Measurements from ENCODE around the gene KRT8. TPM values are rescaled to one million over a fixed set of nuclear protein-coding genes. Genes with fewer than 3 reads are reported as not detected.

Gene KRT8
- total and polyA plus RNA-seq, 2 of the 13 experiments (the other 11 are each of a cell fraction or from before 2014, with no cell fraction given) = 498 to 718 TPM

DNA sequence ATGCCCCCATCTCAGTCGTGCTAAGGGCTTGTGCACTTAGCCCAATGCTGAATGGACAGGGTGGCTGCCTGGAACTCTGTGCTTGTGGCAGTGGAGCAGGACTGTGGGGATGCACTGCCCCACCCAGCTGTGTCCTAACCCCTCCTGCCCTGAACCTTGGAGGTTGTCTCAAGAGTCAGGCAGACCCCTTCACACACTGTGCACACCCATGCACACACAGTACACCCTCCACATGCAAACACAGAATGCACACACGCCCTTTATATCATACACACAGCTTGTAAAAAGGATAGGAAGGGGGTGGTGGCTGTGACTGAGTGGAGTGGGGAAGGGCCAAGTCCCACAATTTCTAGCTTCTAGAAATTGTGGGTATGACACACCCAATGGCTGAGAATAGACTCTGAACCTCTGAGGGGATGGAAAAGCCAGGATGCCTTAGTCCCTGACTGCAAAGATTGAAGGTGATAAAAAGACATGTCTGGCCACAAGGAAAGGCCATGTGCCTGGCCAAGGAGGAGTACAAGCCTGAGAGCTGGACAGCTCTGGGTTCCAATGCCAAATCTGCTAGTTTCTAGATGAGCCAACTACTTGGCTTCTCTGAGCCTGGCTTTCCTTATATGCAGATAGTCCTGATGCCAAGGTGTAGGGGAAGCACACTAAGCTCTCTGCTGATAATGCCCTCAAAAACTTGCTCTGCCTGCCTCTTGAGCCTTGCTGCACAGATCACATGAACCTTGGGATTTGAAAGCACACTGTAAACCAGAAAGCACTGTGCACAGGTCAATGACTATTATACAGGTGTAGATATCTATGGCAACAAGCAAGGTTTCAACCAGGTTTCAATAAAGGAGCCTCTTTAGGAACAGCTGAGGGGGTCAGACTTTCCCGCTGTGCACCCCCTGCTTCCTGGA lies 8.4 kb downstream of the KRT8 start (continued):
- TF ChIP-seq, protein P1, sequence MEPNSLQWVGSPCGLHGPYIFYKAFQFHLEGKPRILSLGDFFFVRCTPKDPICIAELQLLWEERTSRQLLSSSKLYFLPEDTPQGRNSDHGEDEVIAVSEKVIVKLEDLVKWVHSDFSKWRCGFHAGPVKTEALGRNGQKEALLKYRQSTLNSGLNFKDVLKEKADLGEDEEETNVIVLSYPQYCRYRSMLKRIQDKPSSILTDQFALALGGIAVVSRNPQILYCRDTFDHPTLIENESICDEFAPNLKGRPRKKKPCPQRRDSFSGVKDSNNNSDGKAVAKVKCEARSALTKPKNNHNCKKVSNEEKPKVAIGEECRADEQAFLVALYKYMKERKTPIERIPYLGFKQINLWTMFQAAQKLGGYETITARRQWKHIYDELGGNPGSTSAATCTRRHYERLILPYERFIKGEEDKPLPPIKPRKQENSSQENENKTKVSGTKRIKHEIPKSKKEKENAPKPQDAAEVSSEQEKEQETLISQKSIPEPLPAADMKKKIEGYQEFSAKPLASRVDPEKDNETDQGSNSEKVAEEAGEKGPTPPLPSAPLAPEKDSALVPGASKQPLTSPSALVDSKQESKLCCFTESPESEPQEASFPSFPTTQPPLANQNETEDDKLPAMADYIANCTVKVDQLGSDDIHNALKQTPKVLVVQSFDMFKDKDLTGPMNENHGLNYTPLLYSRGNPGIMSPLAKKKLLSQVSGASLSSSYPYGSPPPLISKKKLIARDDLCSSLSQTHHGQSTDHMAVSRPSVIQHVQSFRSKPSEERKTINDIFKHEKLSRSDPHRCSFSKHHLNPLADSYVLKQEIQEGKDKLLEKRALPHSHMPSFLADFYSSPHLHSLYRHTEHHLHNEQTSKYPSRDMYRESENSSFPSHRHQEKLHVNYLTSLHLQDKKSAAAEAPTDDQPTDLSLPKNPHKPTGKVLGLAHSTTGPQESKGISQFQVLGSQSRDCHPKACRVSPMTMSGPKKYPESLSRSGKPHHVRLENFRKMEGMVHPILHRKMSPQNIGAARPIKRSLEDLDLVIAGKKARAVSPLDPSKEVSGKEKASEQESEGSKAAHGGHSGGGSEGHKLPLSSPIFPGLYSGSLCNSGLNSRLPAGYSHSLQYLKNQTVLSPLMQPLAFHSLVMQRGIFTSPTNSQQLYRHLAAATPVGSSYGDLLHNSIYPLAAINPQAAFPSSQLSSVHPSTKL (CRISPR knock-in tag; IDR thresholded peaks at IDR 0.05) = no peak
- TF ChIP-seq NFIC (IDR thresholded peaks at IDR 0.05; ENCODE audit: low read length) (0 out of 2 replicates have a peak, but pooled peaks have one; percentile 25), RXRB (CRISPR knock-in tag; IDR thresholded peaks at IDR 0.05; ENCODE audit: borderline replicate concordance) (no peak), HNRNPH1 (optimal IDR thresholded peaks at IDR 0.05; ENCODE audit: low read depth, low read length) (peak; percentile 36), RBFOX2 (IDR thresholded peaks at IDR 0.05; ENCODE audit: low read depth, low read length) (peak; percentile 66; the same call in 1 of the 2 replicates), POLR2AphosphoS5 (IDR thresholded peaks at IDR 0.05; ENCODE audit: low read depth, low read length) (peak; percentile 67), ZNF567 (CRISPR knock-in tag; IDR thresholded peaks at IDR 0.05; ENCODE audit: borderline replicate concordance) (no peak), MTF1 (CRISPR knock-in tag; IDR thresholded peaks at IDR 0.05) (no peak), RAD21 (CRISPR knock-in tag; IDR thresholded peaks at IDR 0.05) (0 out of 2 replicates have a peak, but pooled peaks have one; percentile 2), AGO2 (optimal IDR thresholded peaks at IDR 0.05; ENCODE audit: low read depth, low read length) (peak; percentile 92), SNRNP70 (IDR thresholded peaks at IDR 0.05; ENCODE audit: low read depth, low read length) (no peak), KMT2A (CRISPR knock-in tag; IDR thresholded peaks at IDR 0.05) (no peak), SSRP1 (CRISPR knock-in tag; IDR thresholded peaks at IDR 0.05) (0 out of 2 replicates have a peak, but pooled peaks have one; percentile 90), ZMYM2 (CRISPR knock-in tag; IDR thresholded peaks at IDR 0.05) (no peak), POGZ (CRISPR knock-in tag; IDR thresholded peaks at IDR 0.05) (no peak), ZNF343 (CRISPR knock-in tag; IDR thresholded peaks at IDR 0.05) (0 out of 2 replicates have a peak, but pooled peaks have one; percentile 9), TEAD2 (CRISPR knock-in tag; IDR thresholded peaks at IDR 0.05) (no peak), POLR2G (IDR thresholded peaks at IDR 0.05; ENCODE audit: low read depth, low read length) (peak; percentile 82)
- TF ChIP-seq, protein P2, sequence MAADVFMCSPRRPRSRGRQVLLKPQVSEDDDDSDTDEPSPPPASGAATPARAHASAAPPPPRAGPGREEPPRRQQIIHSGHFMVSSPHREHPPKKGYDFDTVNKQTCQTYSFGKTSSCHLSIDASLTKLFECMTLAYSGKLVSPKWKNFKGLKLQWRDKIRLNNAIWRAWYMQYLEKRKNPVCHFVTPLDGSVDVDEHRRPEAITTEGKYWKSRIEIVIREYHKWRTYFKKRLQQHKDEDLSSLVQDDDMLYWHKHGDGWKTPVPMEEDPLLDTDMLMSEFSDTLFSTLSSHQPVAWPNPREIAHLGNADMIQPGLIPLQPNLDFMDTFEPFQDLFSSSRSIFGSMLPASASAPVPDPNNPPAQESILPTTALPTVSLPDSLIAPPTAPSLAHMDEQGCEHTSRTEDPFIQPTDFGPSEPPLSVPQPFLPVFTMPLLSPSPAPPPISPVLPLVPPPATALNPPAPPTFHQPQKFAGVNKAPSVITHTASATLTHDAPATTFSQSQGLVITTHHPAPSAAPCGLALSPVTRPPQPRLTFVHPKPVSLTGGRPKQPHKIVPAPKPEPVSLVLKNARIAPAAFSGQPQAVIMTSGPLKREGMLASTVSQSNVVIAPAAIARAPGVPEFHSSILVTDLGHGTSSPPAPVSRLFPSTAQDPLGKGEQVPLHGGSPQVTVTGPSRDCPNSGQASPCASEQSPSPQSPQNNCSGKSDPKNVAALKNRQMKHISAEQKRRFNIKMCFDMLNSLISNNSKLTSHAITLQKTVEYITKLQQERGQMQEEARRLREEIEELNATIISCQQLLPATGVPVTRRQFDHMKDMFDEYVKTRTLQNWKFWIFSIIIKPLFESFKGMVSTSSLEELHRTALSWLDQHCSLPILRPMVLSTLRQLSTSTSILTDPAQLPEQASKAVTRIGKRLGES (CRISPR knock-in tag; IDR thresholded peaks at IDR 0.05; ENCODE audit: borderline replicate concordance) = no peak
- TF ChIP-seq, protein P3, sequence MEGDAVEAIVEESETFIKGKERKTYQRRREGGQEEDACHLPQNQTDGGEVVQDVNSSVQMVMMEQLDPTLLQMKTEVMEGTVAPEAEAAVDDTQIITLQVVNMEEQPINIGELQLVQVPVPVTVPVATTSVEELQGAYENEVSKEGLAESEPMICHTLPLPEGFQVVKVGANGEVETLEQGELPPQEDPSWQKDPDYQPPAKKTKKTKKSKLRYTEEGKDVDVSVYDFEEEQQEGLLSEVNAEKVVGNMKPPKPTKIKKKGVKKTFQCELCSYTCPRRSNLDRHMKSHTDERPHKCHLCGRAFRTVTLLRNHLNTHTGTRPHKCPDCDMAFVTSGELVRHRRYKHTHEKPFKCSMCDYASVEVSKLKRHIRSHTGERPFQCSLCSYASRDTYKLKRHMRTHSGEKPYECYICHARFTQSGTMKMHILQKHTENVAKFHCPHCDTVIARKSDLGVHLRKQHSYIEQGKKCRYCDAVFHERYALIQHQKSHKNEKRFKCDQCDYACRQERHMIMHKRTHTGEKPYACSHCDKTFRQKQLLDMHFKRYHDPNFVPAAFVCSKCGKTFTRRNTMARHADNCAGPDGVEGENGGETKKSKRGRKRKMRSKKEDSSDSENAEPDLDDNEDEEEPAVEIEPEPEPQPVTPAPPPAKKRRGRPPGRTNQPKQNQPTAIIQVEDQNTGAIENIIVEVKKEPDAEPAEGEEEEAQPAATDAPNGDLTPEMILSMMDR (CRISPR knock-in tag; IDR thresholded peaks at IDR 0.05) = no peak
- TF ChIP-seq, protein P4, sequence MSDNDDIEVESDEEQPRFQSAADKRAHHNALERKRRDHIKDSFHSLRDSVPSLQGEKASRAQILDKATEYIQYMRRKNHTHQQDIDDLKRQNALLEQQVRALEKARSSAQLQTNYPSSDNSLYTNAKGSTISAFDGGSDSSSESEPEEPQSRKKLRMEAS (IDR thresholded peaks at IDR 0.05) = no peak
